Mucosa of rectum (tissue), 2 donors: ENCODE data around the gene TMEM240.
"Not testable (repeated sequence)": the region's sequence is repeated elsewhere in the genome, so short reads cannot be mapped to it uniquely, and the experiment has no call there.

Source experiments
- H3K27ac ChIP-seq, 2 donors: one replicate each; pipeline ENCODE4 v1.7.0; 2013; ENCODE audit warnings: inconsistent platforms in 2 of 2, low read depth in 2 of 2, low read length in 2 of 2
- H3K27me3 ChIP-seq, 2 donors: one replicate each; pipeline ENCODE4 v1.7.0; 2013; ENCODE audit warnings: low read length in 2 of 2; ENCODE audit not compliant: control insufficient read depth in 2 of 2, insufficient read depth in 2 of 2
- H3K36me3 ChIP-seq, 2 donors: one replicate each; pipeline ENCODE4 v1.7.0; 2013; ENCODE audit warnings: low read length in 2 of 2; ENCODE audit not compliant: control insufficient read depth in 2 of 2, insufficient read depth in 2 of 2
- H3K4me1 ChIP-seq, 2 donors: one replicate each; pipeline ENCODE4 v1.7.0; 2013; ENCODE audit warnings: low read length in 2 of 2, mild to moderate bottlenecking in 1 of 2; ENCODE audit not compliant: control insufficient read depth in 2 of 2, insufficient read depth in 2 of 2
- H3K4me3 ChIP-seq, 2 donors: one replicate each; pipeline ENCODE4 v1.7.0; 2013; ENCODE audit warnings: low read length in 2 of 2
- H3K9ac ChIP-seq, 2 donors: one replicate each; pipeline ENCODE4 v1.7.0; 2013; ENCODE audit warnings: low read length in 2 of 2, low read depth in 1 of 2, mild to moderate bottlenecking in 1 of 2
- H3K9me3 ChIP-seq, 2 donors: one replicate each; pipeline ENCODE4 v1.7.0; 2013; ENCODE audit warnings: low read length in 2 of 2; ENCODE audit not compliant: control insufficient read depth in 2 of 2
- donor health status: healthy.
- donor health status: Normal muscosa, but diverticular disease.

TMEM240 gene

GRCh38 chr1:1513675-1514074 is 26.7 kb downstream of the TMEM240 start:
- not testable (repeated sequence) for H3K4me3 ChIP-seq

GRCh38 chr1:1512425-1512824 is 28.0 kb downstream of the TMEM240 start:
- peak overlapping the region in 1 of 2 donors; percentile 54 for H3K9ac ChIP-seq
- H3K4me1 ChIP-seq, H3K9me3 ChIP-seq, H3K27ac ChIP-seq, H3K36me3 ChIP-seq, H3K27me3 ChIP-seq: not testable (repeated sequence)
- H3K4me3 ChIP-seq = peak overlapping the region; percentile 50 to 54

More at GRCh38 chr1:1513675-1514074, 26.7 kb downstream of the TMEM240 start:
- H3K9ac ChIP-seq, H3K27me3 ChIP-seq, H3K4me1 ChIP-seq, H3K27ac ChIP-seq, H3K36me3 ChIP-seq, H3K9me3 ChIP-seq: not testable (repeated sequence)

- Histone ChIP-seq H3K27ac (peak within 1 kb of the TSS; percentile 82 to 94), H3K9me3 (no peaks in the 10 kb centered on the region), H3K9ac (peak within 1 kb of the TSS; percentile 84 to 86), H3K4me3 (peak within 1 kb of the TSS; percentile 73 to 84), H3K4me1 (peaks cover 3 to 6% of the 10 kb centered on the region in 2 donors), H3K36me3 (no peaks in the 10 kb centered on the region), H3K27me3 (no peaks in the 10 kb centered on the region)
Measured at GRCh38 chr1:1511533-1512285, 28.7 kb downstream of the TMEM240 start, which contains the start of gene ATAD3A. Gene ATAD3A (plus strand): TSS chr1:1512162. CDS start chr1:1512269, 107 bp downstream.

- Histone ChIP-seq H3K9me3 (no peaks in the 10 kb centered on the region), H3K27ac (peak overlapping the region; percentile 82 to 94), H3K4me3 (peak overlapping the region; percentile 73 to 84), H3K27me3 (no peaks in the 10 kb centered on the region), H3K9ac (peak overlapping the region; percentile 84 to 86), H3K36me3 (no peaks in the 10 kb centered on the region), H3K4me1 (peaks cover 3 to 6% of the 10 kb centered on the region in 2 donors)
Measured at GRCh38 chr1:1510912-1511532, 29.4 kb downstream of the TMEM240 start.

- not testable (repeated sequence) for H3K4me3 ChIP-seq
Measured at GRCh38 chr1:1509465-1509850, 31.0 kb downstream of the TMEM240 start.

GRCh38 chr1:1508775-1509464 is 31.5 kb downstream of the TMEM240 start:
- H3K4me1 ChIP-seq, H3K9me3 ChIP-seq, H3K27ac ChIP-seq, H3K27me3 ChIP-seq, H3K9ac ChIP-seq, H3K36me3 ChIP-seq, H3K4me3 ChIP-seq: not testable (repeated sequence)

More at GRCh38 chr1:1509465-1509850, 31.0 kb downstream of the TMEM240 start:
- H3K9me3 ChIP-seq, H3K4me1 ChIP-seq, H3K27ac ChIP-seq, H3K27me3 ChIP-seq, H3K36me3 ChIP-seq, H3K9ac ChIP-seq: not testable (repeated sequence)

GRCh38 chr1:1507305-1507704 is 33.1 kb downstream of the TMEM240 start:
- Histone ChIP-seq H3K9ac (no peak overlapping the region), H3K27ac (no peak overlapping the region)

GRCh38 chr1:1505801-1506200 is 34.6 kb downstream of the TMEM240 start:
- H3K9me3 ChIP-seq, H3K27me3 ChIP-seq, H3K4me1 ChIP-seq, H3K36me3 ChIP-seq, H3K4me3 ChIP-seq, H3K27ac ChIP-seq: not testable (repeated sequence)
- peak overlapping the region in 1 of 2 donors; percentile 12 for H3K9ac ChIP-seq

More at GRCh38 chr1:1507305-1507704, 33.1 kb downstream of the TMEM240 start:
- H3K4me3 ChIP-seq = no peak overlapping the region
- no peaks in the 10 kb centered on the region for H3K36me3 ChIP-seq
- no peaks in the 10 kb centered on the region for H3K27me3 ChIP-seq
- peaks cover 6 to 9% of the 10 kb centered on the region in 2 donors for H3K4me1 ChIP-seq
- no peaks in the 10 kb centered on the region for H3K9me3 ChIP-seq

- H3K36me3 ChIP-seq, H3K9me3 ChIP-seq, H3K9ac ChIP-seq, H3K4me1 ChIP-seq, H3K27me3 ChIP-seq: not testable (repeated sequence)
- H3K27ac ChIP-seq = peak overlapping the region; percentile 22 to 65
- H3K4me3 ChIP-seq = peak overlapping the region in 1 of 2 donors; percentile 41
Measured at GRCh38 chr1:1505366-1505798, 35.0 kb downstream of the TMEM240 start.

- H3K36me3 ChIP-seq, H3K27me3 ChIP-seq, H3K9me3 ChIP-seq, H3K4me1 ChIP-seq, H3K9ac ChIP-seq: not testable (repeated sequence)
- Histone ChIP-seq H3K27ac (peak overlapping the region; percentile 22 to 65), H3K4me3 (peak overlapping the region in 1 of 2 donors; percentile 41)
Measured at GRCh38 chr1:1504777-1505365, 35.6 kb downstream of the TMEM240 start.
